HCEC 1CT (cell line): ENCODE measurements around the gene ZNF74.

Experiments
- DNase-seq: peaks from one replicate; pipeline ENCODE4 v3.0.0-alpha.2; 2017

ZNF74 gene

DNA sequence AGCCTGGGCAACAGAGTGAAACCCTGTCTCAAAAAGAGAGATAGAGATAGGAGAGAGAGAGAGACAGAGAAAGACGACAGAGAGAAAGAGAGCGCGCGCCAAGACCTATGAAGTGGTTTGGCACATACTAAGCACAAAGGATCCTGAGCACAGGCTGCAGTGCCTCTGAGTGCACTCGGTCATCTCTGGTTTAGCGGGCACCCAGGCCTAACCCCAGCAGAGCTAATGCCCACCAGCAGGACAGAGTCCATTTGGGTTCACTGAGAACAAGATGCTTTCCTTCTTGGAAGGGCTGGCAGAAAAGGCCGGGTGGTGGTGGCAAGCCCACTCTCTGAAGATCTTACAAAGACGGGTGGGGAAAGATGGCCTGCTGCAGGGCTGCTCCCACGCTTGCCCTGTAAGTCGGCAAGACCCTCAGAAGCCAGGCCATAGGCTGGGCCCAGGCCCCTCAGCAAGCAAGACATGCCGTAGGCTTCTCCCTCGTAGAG, 40.4 kb downstream of the ZNF74 start:
- no peak for DNase-seq

DNA sequence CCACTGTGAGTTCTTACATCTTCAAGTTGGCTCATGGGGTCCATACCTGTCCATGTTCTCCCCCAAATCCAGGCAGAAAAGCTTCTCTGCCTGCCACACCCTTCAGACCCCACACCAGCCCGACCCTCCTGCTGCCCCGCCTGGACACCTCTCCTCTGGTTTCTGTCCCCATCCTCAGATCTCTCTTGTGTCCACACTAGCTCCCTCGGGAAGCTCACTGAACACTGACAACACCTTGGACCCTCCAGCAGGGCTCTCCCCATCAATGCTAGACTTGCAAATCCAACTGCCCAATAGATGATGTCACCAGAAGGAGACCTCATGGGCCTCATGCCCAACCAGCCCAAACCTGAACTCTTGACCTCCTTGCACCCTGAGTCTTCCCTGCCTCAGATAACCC, 40.8 kb downstream of the ZNF74 start:
- DNase-seq = no peak

DNA sequence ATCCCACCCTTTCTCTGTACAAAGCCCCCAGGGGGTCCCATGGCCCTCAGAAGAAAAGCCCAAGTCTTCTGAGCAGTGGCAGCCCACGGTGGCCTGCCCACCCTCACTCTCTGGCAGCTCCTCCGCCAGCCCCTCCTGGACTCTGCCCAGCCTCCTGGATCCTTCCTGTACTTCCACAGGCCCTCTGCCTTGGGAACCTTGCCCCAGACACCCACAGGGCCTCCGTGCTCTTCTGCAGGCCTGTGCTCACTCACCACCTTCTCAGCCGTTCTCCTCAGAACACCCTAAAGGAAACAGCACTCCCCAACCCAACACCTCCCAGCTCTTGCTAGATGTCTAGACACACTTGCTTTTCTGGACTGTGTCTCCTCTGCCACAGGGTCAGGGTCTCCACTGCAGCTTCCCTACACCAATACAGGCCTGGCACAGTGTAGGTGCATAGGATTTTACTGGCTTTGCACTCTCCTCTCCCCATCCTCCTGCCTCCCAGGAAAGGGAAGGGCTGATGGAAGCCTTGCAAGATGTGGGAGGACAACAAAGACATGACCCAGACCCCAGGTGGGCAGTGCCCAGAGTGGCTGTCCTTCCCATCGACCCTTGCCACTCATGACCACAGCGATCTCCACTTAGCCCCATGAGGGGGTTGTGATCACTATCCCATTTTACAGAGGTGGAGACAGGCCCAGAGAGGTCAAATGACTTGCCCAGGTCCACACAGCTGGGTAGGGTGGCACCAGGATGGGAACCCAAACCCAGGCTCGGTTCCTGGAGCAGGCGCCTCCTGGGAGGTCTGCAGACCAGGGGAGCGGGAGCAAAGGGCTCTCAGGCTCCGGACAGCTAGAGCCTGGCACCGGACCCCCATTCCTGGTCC, 41.7 kb downstream of the ZNF74 start:
- DNase-seq = no peak

DNA sequence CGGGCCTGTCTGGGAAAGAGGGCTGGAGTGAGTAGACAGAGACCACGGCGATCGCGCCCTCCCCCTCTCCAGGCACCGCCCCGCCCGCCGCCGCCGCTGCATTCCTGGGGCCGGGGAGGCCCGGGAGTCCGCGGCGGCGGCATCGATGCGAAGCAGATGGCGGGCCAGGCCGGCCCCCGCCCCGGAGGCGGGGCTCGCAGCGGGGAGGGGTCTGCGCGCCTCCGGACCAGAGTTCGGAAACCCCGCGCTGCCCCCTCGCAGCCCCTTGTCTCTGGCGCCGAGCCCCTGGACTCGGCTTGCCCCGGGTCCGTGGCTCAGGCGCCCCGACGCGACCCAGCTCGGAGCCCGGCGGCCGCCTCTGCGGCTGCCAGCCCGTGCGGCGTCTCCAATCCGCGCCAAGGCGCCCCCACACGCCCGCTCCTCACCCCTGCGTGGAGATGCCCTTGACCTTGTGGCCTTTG, 42.4 kb downstream of the ZNF74 start:
- no peak for DNase-seq

DNA sequence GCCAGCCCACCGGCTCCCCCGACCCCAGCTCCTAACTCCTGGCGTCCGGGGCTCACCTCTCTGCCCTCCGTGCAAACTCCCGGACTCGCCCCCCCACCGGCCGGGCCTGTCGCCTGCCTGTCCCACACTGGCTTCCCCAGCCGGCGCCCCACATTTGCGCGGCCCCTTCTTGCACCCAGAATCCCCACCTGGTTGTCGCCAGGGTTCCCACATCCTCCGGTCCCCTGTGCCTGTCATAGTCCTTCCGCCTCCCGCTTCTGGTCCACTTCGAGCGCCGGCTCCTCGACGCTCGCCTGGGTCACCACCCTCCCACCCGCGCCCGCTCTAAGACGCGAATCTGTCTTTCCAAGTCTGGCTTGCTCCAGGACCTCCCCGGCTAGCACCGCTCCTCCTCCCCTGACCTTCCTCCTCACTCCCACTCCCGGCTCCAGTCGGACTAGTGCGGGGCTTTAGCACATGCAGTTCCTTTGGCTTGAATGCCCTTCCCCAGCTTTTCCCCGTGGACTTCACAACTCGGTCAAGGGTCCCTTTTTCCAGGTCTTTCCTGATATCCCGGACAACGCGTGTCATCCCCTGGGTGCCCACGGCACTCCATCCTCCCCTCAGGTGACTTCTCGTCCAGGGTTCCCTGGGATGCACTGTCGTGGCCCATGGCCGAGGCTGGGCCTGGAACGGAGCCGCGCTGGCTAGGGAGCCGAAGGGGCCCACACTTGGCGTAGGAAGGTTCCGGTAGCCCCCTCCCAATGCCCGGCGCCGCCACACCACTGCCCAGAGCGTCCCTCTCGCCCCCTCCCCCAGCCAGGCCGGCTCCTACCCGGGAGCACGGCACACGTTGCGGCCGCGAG, 43.0 kb downstream of the ZNF74 start:
- peak; percentile 8 for DNase-seq

DNA sequence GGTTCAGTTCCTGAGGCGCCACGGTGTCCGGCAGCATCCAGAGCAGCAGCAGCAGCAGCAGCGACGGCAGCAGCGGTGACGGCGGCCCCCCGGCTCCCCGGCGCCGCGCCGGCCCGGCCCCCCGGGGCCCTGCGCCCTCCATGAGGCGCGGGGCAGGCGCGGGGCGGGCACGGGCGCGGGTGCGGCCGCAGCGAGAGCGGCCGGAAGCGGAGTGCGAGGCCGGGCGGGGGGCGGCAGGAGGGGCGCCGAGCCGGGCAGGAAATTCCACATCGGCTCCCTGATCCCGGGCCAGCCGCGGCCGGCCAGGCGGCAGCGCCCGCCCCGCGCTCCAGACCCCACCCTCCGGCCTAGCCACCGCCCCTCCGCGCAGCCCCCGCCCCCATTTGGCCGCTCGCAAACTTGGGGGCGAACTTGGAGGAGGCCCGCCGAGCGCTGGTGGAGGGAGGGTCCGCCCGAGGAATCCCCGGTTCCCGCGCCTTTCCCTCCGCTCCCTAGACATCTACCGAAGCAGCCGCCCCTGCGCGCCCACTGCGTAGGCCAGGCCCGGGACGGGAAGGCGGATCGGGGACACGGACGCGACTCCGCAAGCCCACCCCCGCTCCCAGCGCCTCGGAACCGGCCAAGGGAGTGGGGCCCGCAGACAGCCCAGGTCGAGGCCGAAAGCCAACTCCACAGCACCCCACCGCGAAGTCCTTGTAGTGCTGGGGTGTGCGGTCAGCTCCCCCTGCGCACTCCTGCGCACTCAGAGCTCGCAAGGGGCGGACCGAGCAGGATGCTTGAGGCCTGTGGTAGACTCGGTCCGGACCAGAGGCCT, 43.9 kb downstream of the ZNF74 start, which contains the start of gene SCARF2:
Gene SCARF2 (minus strand): TSS at position 213 of the 814 bp plus-strand sequence. CDS start 71 bp downstream, at position 142.
- DNase-seq = peak; percentile 25

DNA sequence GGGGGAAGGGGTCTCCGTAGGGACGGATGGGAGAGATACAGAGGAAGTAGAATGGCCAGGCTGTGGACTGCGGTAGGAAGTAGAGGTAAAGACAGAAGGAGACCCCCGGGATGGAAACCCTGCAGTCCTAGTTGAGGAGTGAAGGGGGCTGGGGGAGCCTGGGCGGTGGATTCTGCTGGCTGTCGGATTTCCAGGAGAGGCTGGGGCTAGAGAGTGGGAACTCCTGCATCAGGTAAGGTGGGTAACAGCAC, 44.4 kb downstream of the ZNF74 start:
- DNase-seq = no peak

DNA sequence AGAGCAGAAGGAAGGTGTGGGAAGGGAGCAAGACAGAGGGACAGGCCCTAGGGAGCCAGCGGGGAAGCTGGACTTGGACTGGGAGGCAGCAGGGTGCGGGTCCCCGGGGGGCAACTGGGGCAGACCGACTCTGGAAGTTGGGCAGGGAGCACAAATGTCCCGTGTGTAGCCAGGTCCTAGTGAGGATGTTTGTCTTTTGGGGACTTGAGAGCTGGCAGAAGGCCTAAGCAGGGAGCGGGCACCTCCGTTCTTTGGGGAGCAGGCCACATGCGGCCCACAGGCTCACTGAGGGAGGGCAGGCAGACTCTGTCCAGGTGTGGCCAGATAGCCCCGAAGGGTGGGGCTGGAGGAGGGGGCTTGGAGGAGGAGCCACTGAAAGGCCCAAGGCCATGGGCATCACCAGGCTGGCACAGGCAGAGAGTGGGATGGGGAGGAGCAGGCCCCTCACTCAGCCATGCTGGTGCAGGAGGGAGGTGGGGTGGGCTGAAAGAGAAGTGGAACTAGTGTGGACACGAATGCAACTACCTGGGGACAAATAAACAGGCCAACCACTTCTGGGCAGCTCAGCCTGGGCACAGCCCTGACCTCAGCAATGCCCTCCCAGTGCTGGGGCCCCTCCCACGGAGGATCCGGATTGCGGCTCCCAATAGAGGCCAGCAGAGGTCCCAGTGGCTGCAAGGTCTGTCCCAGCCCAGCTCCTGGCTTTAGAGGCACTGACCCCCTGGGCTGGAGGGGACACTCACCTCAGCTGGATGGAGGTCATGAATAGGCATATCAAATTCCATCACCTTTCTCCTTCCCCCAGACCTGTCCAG, 44.9 kb downstream of the ZNF74 start:
- DNase-seq = no peak

DNA sequence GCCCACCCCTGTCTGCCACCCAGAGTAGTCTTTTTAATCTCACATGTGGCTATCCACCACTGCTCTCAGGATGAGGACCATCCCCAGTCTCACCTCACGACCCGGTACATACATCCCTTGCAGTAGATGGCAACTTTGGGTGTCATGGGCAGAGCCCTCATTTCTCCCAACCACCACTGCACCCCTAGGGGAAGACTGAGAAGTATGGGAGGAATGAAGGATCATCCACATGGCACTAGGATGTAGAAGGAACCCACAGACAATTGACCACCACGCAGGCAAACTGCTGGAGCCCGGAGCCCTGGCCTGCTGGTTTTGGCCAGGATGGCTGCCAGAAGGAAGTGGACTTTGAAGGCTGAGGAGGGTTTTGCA, 45.6 kb downstream of the ZNF74 start:
- DNase-seq = no peak

DNA sequence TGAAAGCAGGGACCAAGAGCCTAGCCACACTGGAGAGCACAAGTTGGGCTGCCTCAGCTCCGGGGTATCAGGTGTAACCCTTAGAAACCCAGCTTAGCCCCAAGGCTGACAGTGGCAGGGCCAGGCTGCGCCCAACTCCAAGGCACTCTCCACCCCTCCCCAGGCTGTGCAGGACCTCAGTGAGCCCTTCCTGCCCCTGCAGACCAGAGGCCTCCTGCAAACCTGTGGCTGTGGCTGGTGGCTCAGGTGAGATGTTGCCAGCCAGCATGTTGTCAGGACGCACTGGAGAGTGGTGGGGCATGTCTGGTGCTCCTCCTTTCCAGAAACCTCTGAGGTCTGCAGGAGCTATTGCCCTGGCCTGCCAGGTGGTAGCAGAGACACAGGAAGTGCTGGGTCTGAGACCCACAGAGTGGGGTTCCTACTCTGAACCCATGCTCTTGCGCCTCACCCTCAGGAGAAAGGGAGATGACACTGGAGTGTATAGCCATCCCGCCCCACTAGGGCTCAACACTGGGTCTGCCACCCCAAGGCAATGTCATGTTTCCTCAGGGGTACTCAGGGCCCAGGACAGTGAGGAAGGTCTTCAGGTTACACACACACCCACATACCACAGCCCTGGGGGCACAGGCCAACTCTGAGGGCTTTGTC, 46.1 kb downstream of the ZNF74 start:
- no peak for DNase-seq

DNA sequence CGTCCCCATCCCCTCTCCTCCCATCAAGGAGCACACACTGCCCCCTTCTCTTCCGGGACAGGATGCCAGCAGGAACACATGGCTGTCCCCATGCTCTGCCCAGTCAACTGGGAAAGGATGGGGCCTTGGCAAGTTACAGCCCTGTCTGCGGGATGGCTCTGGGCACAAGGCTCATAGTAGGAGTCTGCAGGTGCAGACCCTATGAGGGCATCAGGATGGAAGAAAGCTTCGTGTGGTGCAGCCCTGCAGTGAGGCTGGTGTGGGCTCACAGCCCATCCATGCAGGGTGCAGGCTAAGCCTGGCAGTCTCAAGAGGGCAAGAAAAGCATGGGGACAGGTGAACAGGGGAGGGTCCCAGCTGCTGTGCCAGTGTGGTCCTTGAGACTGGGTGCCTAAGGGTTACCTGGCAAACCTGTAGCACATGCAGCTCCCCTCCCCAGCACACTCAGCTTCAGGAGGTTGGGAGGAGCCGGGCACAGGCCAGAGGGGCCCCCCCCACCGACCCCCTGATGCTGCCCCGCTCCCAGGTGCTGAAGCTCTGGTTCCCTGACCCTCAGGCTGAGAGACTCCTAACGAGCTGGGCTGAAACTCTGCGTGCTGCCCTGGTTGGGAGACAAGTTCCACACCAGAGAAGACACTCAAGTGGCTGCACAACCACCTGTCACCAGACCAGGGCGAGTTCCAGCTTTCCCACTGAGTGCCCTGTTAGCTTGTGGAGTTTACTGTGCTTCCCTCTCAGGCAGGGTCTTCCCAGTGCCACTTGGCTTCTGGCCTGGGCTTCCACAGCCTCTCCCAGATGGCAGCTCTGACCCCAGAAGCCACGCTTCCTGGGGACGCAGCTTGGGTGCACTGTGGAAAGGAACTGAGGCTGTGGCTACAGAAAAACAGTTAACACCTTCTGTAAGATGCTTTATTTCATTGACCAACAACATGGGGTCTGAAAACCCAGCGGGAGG, 47.0 kb downstream of the ZNF74 start:
- no peak for DNase-seq

DNA sequence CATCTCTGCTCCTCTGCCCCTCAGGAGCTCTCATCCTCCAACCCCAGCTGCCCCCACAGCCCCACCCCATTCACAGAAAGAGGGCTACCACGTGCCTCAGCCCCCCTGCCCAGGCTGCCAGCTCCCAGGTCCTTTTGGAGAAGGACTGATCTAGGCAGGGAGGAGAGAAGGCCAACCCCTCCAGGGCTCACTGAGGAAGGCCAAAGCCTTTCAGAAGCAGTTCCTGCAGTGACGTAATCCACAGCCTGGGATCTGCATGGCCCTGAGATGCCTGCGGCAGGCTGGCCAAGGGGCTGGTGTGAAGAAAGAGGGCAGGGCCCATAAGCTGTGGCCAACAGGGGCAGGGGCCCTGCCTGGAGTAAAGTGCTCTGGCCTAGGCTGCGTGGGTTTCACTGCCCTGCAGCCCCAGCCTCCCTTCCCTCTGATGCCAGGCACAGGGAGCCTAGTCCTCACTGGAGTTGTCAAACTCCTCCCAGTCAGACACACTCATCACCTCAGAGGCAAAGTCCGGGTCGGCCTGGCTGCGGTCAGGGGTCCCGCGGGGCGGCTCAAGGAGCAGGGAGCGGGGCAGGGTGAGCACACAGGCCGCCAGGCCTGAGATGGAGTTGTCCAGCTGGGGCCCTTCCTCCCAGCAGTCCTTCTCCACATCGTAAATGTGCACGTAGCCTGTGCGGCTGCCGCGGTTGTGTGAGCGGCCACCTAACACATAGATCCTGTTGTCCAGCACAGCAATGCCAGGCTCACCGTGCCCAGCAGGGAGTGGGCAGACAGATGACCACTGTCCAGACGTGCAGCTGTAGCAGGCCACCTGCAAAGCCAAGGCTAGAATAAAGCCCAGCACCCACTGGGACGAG, 47.9 kb downstream of the ZNF74 start:
- no peak for DNase-seq

DNA sequence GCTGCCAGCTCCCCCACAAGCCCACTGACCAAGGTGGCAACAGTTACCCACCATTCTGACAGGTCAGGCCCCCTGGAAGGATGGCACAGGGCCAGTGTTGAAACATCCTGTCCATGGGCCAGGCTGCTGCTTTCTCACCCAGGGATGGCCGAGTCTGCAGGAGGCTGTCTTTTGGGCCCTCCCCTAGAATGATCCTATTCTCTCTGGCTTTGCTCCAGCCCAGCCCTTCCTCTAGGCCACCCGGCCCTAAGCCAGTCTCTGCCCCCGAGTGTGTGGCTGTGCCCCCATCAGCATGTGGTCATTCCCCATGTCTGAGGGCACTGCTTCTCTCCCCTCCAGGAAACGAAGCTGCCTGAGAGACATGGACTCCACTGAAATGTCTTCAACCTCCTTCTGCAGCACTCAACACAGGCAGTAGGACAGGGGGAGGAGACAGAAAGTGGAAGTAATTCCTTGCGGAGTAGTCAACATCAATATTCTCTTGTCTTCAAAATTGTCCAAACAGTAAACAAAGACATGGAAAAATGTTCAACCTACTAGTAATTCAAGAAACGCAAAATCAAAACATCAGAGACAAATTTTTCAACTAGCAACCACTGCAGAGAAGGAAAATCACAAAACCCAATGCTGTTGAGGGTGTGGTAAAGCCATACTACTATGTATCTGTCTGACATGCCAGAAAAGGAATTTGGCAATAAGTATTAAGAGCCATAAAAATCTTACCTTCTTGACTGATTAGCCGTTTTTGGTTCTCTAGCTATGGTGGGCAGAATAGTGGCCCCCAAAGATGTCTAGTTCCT, 48.7 kb downstream of the ZNF74 start:
- no peak for DNase-seq

DNA sequence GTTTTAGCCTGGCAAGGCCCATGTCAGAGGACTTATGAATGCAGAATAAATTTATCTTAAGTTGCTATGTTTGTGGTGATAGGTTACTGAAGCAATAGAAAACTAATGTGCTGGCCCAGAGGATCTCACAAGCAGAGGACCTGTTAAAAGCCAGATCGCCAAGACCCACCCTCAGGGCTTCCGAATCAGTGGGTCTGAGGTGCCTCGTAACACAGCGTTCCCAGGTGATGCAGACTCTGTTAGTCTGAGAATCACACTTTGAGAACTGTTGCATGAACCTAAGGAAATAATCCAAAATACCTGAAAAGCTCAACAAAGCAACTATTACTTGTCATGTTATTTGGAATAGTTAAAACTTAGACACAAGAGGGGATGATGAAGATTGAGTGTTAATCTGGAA, 50.4 kb downstream of the ZNF74 start:
- no peak for DNase-seq

DNA sequence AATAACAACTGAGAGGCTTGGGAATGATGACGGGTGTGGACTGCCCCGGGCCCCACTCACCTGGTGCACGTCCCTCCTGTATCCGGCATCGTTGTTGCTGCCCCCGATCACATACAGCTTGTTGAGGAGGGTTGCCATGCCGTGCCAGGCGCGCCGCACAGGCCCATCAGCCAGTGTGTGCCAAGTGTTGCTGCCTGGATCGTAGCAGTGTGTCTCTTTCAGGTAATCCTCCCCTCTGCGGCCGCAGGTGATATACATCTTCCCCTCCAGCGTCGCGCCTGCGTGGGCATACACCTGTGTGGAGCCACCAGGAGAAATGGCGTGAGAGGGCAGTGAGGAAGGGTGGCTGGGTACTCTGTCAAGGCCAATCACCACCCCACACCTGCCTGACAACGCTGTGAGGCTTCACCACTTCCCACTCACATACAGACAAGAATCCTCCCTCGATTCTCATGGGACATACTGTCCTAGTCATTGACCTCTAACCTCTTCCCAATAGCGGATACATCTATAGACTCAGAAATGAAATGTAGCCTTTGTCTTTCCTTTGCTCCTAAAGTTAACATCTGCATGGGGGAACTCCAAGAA, 52.5 kb downstream of the ZNF74 start:
- DNase-seq = no peak

DNA sequence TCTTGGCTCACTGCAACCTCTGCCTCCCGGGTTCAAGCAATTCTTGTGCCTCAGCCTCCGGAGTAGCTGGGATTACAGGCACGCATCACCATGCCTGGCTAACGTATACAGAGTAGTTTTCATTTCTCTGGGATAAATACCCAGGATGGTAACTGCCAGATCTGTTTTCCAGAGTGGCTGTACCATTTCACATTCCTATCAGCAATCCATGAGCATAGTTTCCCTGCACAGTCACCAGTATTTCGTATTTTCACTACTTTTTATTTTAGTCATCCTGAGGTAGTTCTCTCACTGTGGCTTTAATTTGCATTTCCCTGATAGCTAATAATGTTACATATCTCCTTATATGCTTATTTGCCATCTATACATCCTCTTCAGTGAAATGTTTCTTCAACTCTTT, 54.7 kb downstream of the ZNF74 start:
- no peak for DNase-seq

DNA sequence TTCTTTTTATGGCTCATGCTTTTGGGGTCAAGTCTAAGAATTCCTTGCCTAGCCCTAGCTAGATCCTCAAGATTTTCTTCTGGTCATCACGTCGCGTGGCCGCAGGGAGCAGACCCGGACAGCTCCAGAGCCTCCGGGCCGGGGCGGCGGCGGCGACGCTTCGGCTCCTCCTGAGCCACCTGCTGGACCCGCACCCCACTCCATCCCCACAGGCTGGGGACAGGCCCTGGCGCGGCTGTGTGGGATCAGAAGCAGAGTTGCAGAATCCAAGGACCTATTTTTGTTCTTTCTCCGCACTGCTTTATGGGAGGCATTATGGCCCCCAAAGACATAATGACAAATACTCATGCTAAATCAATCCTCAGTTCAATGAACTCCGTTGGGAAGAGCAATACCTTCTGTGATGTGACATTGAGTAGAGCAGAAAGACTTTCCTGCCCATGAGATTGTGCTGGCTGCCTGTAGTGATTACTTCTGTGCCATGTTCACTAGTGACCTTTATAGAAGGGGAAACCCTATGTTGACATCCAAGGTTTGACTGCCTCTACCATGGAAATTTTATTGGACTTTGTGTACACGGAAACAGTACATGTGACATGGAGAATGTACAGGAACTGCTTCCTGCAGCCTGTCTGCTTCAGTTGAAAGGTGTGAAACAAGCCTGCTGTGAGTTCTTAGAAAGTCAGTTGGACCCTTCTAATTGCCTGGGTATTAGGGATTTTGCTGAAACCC, 56.0 kb downstream of the ZNF74 start:
- DNase-seq = no peak

DNA sequence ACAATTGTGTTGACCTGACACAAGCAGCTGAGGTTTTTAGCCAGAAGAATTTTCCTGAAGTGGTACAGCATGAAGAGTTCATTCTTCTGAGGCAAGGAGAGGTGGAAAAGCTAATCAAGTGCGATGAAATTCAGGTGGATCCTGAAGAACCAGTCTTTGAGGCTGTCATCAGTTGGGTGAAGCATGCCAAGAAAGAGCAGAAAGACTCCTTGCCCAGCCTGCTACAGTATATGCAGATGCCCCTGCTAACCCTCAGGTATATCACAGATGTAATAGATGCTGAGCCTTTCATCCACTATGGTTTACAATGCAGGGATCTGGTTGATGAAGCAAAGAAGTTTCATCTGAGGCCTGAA, 56.6 kb downstream of the ZNF74 start:
- DNase-seq = no peak
